Measurements from ENCODE around the gene CACNA1D.

DNA sequence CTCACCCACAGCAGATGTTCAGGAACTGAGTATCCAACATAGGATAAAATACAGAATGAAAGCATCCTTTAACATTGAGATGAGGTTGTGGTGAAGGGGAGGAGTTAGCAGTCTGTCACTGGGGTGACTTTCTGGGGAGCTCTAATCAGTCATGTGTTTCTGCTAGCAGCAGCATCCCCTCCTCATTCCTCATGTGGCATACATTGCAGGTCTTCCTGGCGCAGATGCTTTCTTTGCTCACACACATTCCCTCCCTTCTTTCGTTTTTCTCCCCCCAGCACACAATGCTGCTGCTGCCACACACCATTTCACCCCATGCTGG is 135.0 kb downstream of the CACNA1D start:
- no peak for TF ChIP-seq NFRKB (IDR thresholded peaks at IDR 0.05)
- TF ChIP-seq, protein P1, sequence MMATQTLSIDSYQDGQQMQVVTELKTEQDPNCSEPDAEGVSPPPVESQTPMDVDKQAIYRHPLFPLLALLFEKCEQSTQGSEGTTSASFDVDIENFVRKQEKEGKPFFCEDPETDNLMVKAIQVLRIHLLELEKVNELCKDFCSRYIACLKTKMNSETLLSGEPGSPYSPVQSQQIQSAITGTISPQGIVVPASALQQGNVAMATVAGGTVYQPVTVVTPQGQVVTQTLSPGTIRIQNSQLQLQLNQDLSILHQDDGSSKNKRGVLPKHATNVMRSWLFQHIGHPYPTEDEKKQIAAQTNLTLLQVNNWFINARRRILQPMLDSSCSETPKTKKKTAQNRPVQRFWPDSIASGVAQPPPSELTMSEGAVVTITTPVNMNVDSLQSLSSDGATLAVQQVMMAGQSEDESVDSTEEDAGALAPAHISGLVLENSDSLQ (IDR thresholded peaks at IDR 0.05), result no peak
- TF ChIP-seq BHLHE40 (IDR thresholded peaks at IDR 0.05; ENCODE audit: borderline replicate concordance), result no peak
- TF ChIP-seq ELF4 (IDR thresholded peaks at IDR 0.05), result no peak
- TF ChIP-seq FOXA1 (IDR thresholded peaks at IDR 0.05), result no peak
- no peak for TF ChIP-seq TARDBP (IDR thresholded peaks at IDR 0.05)
- TF ChIP-seq SUZ12 (IDR thresholded peaks at IDR 0.05), result no peak
- no peak for TF ChIP-seq CTBP1 (IDR thresholded peaks at IDR 0.05; ENCODE audit: borderline replicate concordance)
- TF ChIP-seq FOXK2 (IDR thresholded peaks at IDR 0.05), result no peak

Measured in HEK293T (cell line).